HL-60/S4 (cell line): ENCODE data around the gene KCND2.

Experiments
- in situ Hi-C: fragments of 300-500 bp; cut with MboI; formaldehyde crosslinking; loops from 2 replicates; pipeline ENCODE4 v1.14.3; 2022; ENCODE audit warnings: low sequenced_read_pairs

KCND2 gene

GRCh38 chr7:120475994-120476393 is 203.0 kb downstream of the KCND2 start:
- in situ Hi-C loops: no loop called here

GRCh38 chr7:120480472-120480871 is 207.5 kb downstream of the KCND2 start:
- in situ Hi-C loops: no loop called here

- in situ Hi-C loops: no loop called here
Measured at GRCh38 chr7:120480930-120481329, 208.0 kb downstream of the KCND2 start.

GRCh38 chr7:120486164-120486563 is 213.2 kb downstream of the KCND2 start:
- in situ Hi-C loops: no loop called here

GRCh38 chr7:120502132-120502531 is 229.2 kb downstream of the KCND2 start:
- in situ Hi-C loops: no loop called here

DNA sequence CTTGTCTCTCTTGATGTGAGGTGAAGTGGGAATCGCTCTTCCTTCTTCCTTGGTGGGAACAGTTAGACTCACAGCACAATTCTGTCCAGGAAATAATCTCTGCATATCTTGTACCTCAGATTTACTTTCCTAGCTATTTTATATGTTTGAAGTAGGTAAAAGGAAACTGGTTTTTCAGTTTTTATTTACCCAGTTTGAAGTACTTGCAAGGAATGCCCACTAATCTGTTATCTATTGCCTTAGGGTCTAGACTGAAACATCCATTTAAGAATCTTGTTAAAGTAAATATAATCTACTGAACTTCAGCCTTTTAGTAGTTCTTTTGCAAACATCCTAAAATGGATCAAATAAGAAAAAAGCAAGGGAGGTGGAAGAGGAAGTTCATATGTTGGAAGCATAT is 229.8 kb downstream of the KCND2 start:
- in situ Hi-C loops: no loop called here

GRCh38 chr7:120504386-120504785 is 231.4 kb downstream of the KCND2 start:
- in situ Hi-C loops: no loop called here

- in situ Hi-C loops: no loop called here
Measured at GRCh38 chr7:120505770-120506169, 232.8 kb downstream of the KCND2 start.

DNA sequence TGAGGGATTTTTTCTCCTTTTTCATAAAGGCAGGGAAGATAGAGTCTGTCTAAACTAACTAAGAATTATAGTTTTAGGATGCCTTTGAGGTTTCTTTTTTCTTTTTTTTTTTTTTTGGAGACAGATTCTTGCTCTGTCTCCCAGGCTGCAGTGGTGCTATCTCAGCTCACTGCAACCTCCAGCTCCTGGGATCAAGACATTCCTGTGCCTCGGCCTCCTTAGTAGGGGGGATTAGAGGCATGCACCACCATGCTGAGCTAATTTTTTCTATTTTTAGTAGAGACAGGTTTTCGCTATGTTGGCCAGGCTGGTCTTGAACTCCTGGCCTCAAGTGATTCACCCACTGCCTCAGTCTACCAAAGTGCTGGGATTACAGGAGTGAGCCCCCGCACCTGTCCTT is 239.7 kb downstream of the KCND2 start:
- in situ Hi-C loops: no loop called here

GRCh38 chr7:120519224-120519623 is 246.2 kb downstream of the KCND2 start:
- in situ Hi-C loops: no loop called here

- in situ Hi-C loops: no loop called here
Measured at GRCh38 chr7:120521761-120522737, 249.1 kb downstream of the KCND2 start.

GRCh38 chr7:120523985-120524384 is 251.0 kb downstream of the KCND2 start:
- in situ Hi-C loops: no loop called here

DNA sequence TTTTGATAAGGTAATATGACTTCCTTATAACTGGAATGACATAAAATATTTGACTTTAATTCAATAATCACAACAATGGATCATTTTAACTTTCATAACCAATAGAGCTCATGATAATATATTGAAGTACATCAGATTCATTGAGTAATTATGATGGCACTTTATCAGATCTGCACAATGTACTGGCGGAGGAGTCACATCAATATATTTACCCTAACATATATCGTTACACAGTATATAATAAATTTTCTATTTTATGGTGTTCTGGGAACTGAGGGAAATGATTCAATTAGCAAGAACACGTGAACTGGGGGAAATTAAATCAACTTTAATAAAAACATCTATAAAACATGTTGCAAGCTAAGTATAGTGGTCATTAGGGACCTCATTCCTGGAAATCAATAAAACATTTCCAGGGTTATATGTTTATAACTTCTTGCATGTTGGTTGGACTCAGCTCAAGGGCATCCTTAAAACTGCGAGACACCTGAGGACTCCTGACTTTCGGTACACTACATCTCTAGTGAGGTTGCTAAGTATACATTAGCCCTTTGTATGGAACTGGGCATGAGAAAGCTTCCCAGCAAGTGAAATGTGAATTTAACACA is 254.0 kb downstream of the KCND2 start:
- in situ Hi-C loops: no loop called here

GRCh38 chr7:120529736-120530135 is 256.8 kb downstream of the KCND2 start:
- in situ Hi-C loops: no loop called here

DNA sequence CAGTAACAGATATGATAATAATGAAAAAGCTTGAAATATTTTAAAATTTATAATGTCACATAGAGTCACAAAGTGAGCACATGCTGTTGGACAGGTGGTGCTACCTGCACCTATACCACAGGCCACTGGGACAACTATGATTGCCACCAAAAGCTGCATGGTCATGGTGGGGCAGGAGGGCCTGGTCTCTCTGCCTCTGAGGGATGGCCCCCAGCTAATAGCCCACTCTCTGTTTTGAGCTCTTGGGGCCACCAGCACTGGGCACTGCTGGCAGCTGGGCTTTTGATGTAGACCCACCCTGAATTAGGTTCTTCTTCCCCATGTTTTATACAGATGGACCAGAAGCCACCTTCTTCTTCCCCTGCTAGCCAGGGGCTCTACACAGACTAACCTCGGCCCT is 265.4 kb downstream of the KCND2 start:
- in situ Hi-C loops: no loop called here

DNA sequence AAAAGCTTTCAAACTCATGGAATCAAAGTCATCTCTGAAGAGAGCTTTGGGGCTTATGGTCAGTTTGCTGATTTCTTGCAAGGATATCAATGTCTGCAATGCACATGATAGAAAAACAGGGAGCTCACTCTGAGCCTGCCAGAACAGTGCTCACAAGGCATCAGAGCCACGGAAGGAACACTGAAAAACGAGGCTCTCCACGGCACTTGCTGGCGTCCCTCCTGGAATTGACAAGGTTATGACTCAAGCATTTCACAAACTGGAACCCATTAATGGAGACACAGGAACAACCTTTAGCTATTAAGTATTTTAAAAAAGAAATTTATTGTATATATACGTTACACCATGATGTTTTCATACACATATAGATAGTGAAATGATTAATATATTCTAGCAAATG is 266.3 kb downstream of the KCND2 start:
- in situ Hi-C loops: no loop called here

GRCh38 chr7:120547605-120548004 is 274.6 kb downstream of the KCND2 start:
- in situ Hi-C loops: no loop called here

DNA sequence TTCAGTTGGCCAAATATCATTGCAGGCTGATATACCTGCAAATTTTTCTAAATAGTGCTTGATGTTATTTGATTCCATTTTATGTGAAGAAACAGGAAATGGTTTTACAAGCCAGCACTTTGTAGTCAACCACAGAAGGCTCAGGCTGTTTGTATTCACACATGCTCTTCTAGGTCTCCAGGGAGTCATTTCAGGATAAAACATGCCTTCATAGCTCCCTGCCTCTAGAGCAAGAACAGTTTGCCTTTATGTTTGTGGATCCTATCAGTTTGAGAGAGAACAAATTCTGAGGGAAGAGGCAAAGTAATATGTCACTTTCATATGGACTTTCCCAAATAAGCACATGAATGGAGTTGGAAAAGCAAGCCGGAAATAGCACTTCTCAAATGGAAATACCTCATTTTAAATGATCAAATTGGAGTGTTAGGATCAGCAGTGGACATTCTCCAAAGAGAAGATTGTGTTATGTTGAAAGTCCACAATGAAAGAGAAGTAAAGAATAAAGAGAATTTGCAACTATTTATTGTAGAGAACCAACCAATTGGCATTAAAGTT is 277.6 kb downstream of the KCND2 start:
- in situ Hi-C loops: no loop called here

- in situ Hi-C loops: no loop called here
Measured at GRCh38 chr7:120553491-120553890, 280.5 kb downstream of the KCND2 start.

- in situ Hi-C loops: no loop called here
Measured at GRCh38 chr7:120554960-120555571, 282.1 kb downstream of the KCND2 start.

DNA sequence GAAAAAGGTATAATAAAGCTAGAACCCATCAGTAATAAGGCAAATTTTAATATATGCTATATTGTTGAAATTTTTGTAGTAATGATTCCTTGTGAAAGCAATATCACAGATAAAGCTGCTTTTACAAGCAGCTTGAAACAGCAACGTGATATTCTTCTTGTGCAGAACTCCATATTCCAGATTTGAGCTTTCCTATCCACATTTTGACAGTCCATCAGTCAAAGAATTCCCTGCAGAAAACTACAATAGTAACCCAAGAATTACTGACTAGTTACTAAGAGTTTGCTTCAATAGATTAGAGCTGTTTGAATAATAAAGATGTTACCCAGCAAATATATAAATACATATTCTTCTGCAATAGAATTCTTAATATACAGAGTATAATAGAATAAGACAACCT is 291.2 kb downstream of the KCND2 start:
- in situ Hi-C loops: no loop called here

DNA sequence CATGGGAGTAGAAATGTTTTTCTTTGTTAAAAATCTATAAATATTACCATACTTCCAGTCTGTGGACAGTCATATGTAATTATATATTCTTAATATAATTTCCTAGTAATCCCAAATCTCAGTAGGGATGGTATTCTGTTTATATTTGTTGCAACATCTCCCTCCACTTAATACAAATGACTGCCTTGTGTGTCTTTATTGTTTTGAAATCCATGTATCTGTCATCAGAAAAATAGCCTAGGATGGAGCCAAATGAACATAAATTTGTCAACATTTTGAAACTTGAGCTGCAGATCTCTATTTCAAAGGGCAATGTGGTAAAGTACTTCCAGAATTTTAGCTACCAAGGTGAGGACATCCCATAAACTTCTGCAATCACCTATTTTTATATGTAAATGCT is 294.2 kb downstream of the KCND2 start:
- in situ Hi-C loops: no loop called here
